PC-9 (cell line): Measurements from ENCODE around the gene CAMTA1. TPM values are rescaled to one million over a fixed set of nuclear protein-coding genes. Genes with fewer than 3 reads are reported as not detected.

Experiments used
- BruUV-seq: library from RNA; stranded (reverse); fragments of 400-500 nt; replicated peaks from 2 replicates; lab custom pipeline; 2021; lab: Mats Ljungman, UMichigan
- CTCF ChIA-PET: fragments of 300-600 bp; sonication (Branson Sonifier 250); formaldehyde crosslinking; loops from one replicate; lab custom pipeline; 2022; ENCODE audit warnings: antibody characterized with exemption; lab: Charles Lee
- POLR2A ChIA-PET: fragments of 300-600 bp; sonication (Branson Sonifier 250); formaldehyde crosslinking; loops from one replicate; lab custom pipeline; 2022; ENCODE audit warnings: antibody characterized with exemption; ENCODE audit not compliant: unreplicated experiment; lab: Charles Lee
- DNase-seq, 2 experiments: peaks; one replicate each; pipeline versions ENCODE4 v3.0.0 to v3.0.0-alpha.2; 2015 to 2022; ENCODE audit warnings: mixed read lengths in 1 of 2
- H2AFZ ChIP-seq: fragments of 200-600 bp; sonication (generic); 2 replicates; pipeline ENCODE4 v1.8.1; 2017; ENCODE audit warnings: antibody characterized with exemption
- H3F3A ChIP-seq: fragments of 200-600 bp; sonication (generic); 2 replicates; pipeline ENCODE4 v1.8.1; 2017; ENCODE audit warnings: antibody characterized with exemption, mild to moderate bottlenecking, low read depth; ENCODE audit not compliant: insufficient read depth
- H3K27ac ChIP-seq: fragments of 200-600 bp; sonication (generic); 2 replicates; pipeline ENCODE4 v1.6.1; 2016; ENCODE audit warnings: mixed run types
- H3K27me3 ChIP-seq: fragments of 200-600 bp; sonication (generic); 2 replicates; pipeline ENCODE4 v1.6.1; 2016; ENCODE audit warnings: low read depth, mixed run types; ENCODE audit not compliant: insufficient read depth
- H3K36me3 ChIP-seq: fragments of 200-600 bp; sonication (generic); 2 replicates; pipeline ENCODE4 v1.6.1; 2016; ENCODE audit warnings: low read depth, mixed run types
- H3K4me1 ChIP-seq: fragments of 200-600 bp; sonication (generic); replicated peaks from 2 replicates; pipeline ENCODE4 v1.6.1; 2016; ENCODE audit warnings: mixed run types; ENCODE audit not compliant: insufficient read depth
- H3K4me2 ChIP-seq: fragments of 200-600 bp; sonication (generic); 2 replicates; pipeline ENCODE4 v1.6.1; 2017; ENCODE audit warnings: mixed run types
- H3K4me3 ChIP-seq: fragments of 200-600 bp; sonication (generic); 2 replicates; pipeline ENCODE4 v1.6.1; 2016; ENCODE audit warnings: mixed run types
- H3K79me2 ChIP-seq: fragments of 200-600 bp; sonication (generic); 2 replicates; pipeline ENCODE4 v1.6.1; 2017; ENCODE audit warnings: low read depth, mixed run types
- H3K9me2 ChIP-seq: fragments of 200-600 bp; sonication (generic); 2 replicates; pipeline ENCODE4 v1.8.1; 2017; ENCODE audit warnings: mild to moderate bottlenecking; ENCODE audit not compliant: insufficient read depth
- H3K9me3 ChIP-seq: fragments of 200-600 bp; sonication (generic); 2 replicates; pipeline ENCODE4 v1.8.1; 2016; ENCODE audit warnings: low read depth; ENCODE audit not compliant: insufficient read depth
- H4K20me1 ChIP-seq: fragments of 200-600 bp; sonication (generic); 2 replicates; pipeline ENCODE4 v1.8.1; 2017; ENCODE audit not compliant: insufficient read depth
- EZH2 ChIP-seq: fragments of 200-600 bp; sonication (generic); IDR thresholded peaks from 2 replicates; pipeline ENCODE4 v1.8.0; 2017; ENCODE audit warnings: antibody characterized with exemption, low read depth
- intact Hi-C: fragments of 100-400 bp; cut with micrococcal nuclease; formaldehyde crosslinking; loops from one replicate; pipeline ENCODE4 v1.10.0; 2022; ENCODE audit not compliant: unreplicated experiment
- total RNA-seq: library from RNA; stranded (reverse); gene quantifications from 2 replicates; pipeline ENCODE4 v1.2.3, GENCODE V29; 2021
- TF ChIP-seq, protein P1 (sequence below): fragments of 200-600 bp; sonication (generic); conservative IDR thresholded peaks from 2 replicates; pipeline ENCODE4 v1.6.1; 2017; ENCODE audit warnings: mixed run types, antibody characterized with exemption, mild to moderate bottlenecking, moderate library complexity

The CAMTA1 gene
- total RNA-seq, 1 experiment from 2014 or later: 72.3 TPM

DNA sequence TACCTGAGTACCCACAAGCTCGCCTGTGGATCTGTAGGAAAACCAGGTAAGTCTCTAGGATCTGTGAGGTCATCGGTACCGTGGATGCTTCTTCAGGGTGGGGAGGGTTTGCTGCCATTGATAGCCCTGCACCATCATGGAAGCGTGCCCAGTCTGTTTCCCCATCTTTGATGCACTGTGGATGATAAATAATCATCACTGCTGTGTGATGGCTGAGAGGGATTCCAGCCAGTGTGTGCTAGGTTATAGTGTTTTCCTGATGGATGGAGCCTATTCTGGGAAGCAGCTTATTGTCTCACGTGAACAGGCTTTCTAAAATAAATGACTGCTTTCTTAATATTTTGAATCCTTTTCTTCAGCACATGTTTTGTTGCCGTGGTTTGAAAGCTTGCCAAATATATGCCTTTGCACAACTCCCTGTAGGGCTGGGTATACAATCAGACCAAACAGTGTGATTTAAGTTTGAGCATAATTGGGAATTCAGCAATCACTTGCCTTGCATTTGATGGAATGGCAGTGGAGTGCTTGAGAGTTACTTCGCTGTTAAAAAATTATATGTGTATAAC, 113.8 kb downstream of the CAMTA1 start:
- no peak overlapping the region for H3K4me3 ChIP-seq
- intact Hi-C loops: no loop called here
- BruUV-seq: no TSS peak
- TF ChIP-seq EZH2: no peak
- TF ChIP-seq, protein P1, sequence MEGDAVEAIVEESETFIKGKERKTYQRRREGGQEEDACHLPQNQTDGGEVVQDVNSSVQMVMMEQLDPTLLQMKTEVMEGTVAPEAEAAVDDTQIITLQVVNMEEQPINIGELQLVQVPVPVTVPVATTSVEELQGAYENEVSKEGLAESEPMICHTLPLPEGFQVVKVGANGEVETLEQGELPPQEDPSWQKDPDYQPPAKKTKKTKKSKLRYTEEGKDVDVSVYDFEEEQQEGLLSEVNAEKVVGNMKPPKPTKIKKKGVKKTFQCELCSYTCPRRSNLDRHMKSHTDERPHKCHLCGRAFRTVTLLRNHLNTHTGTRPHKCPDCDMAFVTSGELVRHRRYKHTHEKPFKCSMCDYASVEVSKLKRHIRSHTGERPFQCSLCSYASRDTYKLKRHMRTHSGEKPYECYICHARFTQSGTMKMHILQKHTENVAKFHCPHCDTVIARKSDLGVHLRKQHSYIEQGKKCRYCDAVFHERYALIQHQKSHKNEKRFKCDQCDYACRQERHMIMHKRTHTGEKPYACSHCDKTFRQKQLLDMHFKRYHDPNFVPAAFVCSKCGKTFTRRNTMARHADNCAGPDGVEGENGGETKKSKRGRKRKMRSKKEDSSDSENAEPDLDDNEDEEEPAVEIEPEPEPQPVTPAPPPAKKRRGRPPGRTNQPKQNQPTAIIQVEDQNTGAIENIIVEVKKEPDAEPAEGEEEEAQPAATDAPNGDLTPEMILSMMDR: no peak
- POLR2A ChIA-PET: no interaction called here
- no peaks in the 10 kb centered on the region for H3K4me1 ChIP-seq
- no peaks in the 10 kb centered on the region for H3F3A ChIP-seq
- no peaks in the 10 kb centered on the region for H3K27me3 ChIP-seq
- no peak for DNase-seq
- H4K20me1 ChIP-seq: no peaks in the 10 kb centered on the region
- H3K79me2 ChIP-seq: no peaks in the 10 kb centered on the region
- H2AFZ ChIP-seq: no peak overlapping the region
- no peaks in the 10 kb centered on the region for H3K9me2 ChIP-seq
- no peaks in the 10 kb centered on the region for H3K9me3 ChIP-seq
- CTCF ChIA-PET: no interaction called here
- no peak overlapping the region for H3K27ac ChIP-seq
- no peaks in the 10 kb centered on the region for H3K36me3 ChIP-seq
- H3K4me2 ChIP-seq: no peak overlapping the region

DNA sequence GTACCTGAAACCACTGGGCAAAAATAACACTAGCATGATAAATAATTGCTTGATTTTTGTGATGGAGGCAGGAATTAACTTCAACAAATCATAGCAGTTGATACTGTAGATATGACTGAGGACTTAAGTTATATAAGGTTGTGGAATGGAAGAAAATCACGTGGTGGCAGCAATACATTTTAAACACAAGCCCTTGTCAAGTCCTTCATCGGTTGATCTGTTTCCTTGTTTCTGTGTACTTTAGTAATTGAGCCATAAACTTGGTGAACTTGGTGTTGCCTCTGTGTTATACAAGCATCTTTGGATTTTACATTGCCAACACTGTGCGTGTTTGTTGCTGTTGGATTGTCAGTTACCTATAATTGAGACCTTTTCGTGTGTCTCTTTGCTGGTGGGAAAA, 114.4 kb downstream of the CAMTA1 start:
- Histone ChIP-seq H2AFZ (no peak overlapping the region), H3K4me2 (no peak overlapping the region), H4K20me1 (no peaks in the 10 kb centered on the region), H3F3A (no peaks in the 10 kb centered on the region), H3K79me2 (no peaks in the 10 kb centered on the region), H3K27me3 (no peaks in the 10 kb centered on the region), H3K4me3 (no peak overlapping the region), H3K9me2 (no peaks in the 10 kb centered on the region), H3K4me1 (no peaks in the 10 kb centered on the region), H3K36me3 (no peaks in the 10 kb centered on the region), H3K27ac (no peak overlapping the region), H3K9me3 (no peaks in the 10 kb centered on the region)
- no peak for TF ChIP-seq EZH2
- TF ChIP-seq, protein P1: no peak
- ChIA-PET CTCF (no interaction called here), POLR2A (no interaction called here)
- no TSS peak for BruUV-seq
- intact Hi-C loops: no loop called here
- no peak for DNase-seq

DNA sequence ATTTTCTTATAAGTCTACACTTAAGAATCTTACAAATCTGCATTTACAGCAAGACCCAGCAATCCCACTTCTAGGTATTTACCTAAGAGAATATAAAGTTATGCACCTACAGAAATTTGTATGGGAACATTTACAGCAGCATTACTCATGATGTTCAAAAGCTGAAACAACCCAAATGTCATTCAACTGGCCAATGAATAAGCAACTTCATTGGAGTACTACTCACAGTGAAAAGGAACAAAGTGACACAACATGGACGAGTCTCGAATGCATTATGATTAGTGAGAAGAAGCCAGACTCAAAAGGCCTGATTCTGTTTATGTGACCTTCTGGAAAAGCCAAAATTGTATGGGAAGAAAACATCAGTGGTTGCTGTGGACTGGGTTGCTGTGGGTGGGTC, 116.9 kb downstream of the CAMTA1 start:
- Histone ChIP-seq H3K27me3 (no peaks in the 10 kb centered on the region), H2AFZ (no peak overlapping the region), H3K4me1 (no peaks in the 10 kb centered on the region), H3F3A (no peaks in the 10 kb centered on the region), H3K4me2 (no peak overlapping the region), H3K4me3 (no peak overlapping the region), H4K20me1 (no peaks in the 10 kb centered on the region), H3K27ac (no peak overlapping the region), H3K36me3 (no peaks in the 10 kb centered on the region), H3K9me3 (no peaks in the 10 kb centered on the region), H3K79me2 (no peaks in the 10 kb centered on the region), H3K9me2 (no peaks in the 10 kb centered on the region)
- ChIA-PET CTCF (no interaction called here), POLR2A (no interaction called here)
- BruUV-seq: no TSS peak
- TF ChIP-seq, protein P1: no peak
- no peak for TF ChIP-seq EZH2
- intact Hi-C loops: no loop called here
- DNase-seq: no peak
